ENCODE data around the gene ATG14.

Gene ATG14

DNA sequence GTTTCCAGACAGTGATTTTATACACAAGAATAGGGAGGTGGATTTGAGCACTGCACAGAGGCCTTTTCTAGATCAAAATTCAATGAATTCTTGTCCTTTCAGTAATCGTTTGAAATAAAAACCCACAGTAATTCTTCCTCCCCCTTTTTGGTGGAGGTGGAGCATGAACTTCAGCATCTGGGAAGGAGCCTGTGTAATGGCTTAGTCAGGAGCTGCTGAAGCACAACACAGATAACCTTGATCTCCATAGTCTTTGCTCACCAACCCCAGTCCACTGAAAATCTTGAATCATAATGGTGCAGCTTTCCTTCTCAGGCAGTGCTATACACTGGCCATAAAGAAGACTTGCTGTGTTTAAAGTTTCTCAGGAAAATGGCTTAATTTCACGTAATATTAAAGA is 35.2 kb upstream of the ATG14 start:
- Histone ChIP-seq H3K4me1 (ENCODE audit: control insufficient read depth, insufficient read depth, low read length) (peaks cover 2% of the 10 kb centered on the region), H3K9ac (ENCODE audit: low read length) (no peak overlapping the region), H3K36me3 (ENCODE audit: control insufficient read depth, insufficient read depth, low read length) (no peaks in the 10 kb centered on the region), H3K27me3 (ENCODE audit: control insufficient read depth, insufficient read depth, low read length) (no peaks in the 10 kb centered on the region), H3K4me3 (ENCODE audit: low read length) (no peak overlapping the region), H3K27ac (ENCODE audit: low read depth, low read length) (no peak overlapping the region)

- Histone ChIP-seq H3K27me3 (ENCODE audit: control insufficient read depth, insufficient read depth, low read length) (no peaks in the 10 kb centered on the region), H3K4me3 (ENCODE audit: low read length) (no peak overlapping the region), H3K36me3 (ENCODE audit: control insufficient read depth, insufficient read depth, low read length) (no peaks in the 10 kb centered on the region), H3K4me1 (ENCODE audit: control insufficient read depth, insufficient read depth, low read length) (peaks cover 2% of the 10 kb centered on the region), H3K9ac (ENCODE audit: low read length) (no peak overlapping the region), H3K27ac (ENCODE audit: low read depth, low read length) (no peak overlapping the region)
Observed at GRCh38 chr14:55446127-55446736, 34.6 kb upstream of the ATG14 start.

GRCh38 chr14:55441286-55441685 is 29.7 kb upstream of the ATG14 start:
- no peaks in the 10 kb centered on the region for H3K27me3 ChIP-seq (ENCODE audit: control insufficient read depth, insufficient read depth, low read length)
- no peaks in the 10 kb centered on the region for H3K4me1 ChIP-seq (ENCODE audit: control insufficient read depth, insufficient read depth, low read length)
- H3K4me3 ChIP-seq (ENCODE audit: low read length), result no peak overlapping the region
- H3K36me3 ChIP-seq (ENCODE audit: control insufficient read depth, insufficient read depth, low read length), result no peaks in the 10 kb centered on the region
- no peak overlapping the region for H3K27ac ChIP-seq (ENCODE audit: low read depth, low read length)
- H3K9ac ChIP-seq (ENCODE audit: low read length), result no peak overlapping the region

DNA sequence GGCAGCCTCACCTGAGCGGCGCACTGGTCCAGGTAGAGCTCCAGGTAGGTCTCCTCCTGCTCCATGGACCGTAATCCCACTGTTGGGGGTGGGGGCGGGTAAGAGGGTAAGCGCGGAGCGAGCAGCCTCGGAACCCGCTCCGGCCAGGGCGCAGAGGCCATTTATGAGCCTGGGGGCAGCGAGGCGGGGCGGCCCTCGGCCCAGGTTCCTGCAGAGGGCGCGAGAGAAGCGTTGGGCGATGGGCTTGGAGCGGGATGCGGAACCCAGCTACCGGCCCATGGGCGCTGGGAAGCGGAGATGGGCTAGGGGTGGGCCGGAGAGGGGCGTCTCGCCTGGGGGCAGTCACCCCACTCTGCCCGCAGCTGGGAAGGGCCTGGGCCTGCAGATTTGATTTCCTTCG is 28.8 kb upstream of the ATG14 start, which contains the start of gene TBPL2:
Gene TBPL2 (minus strand): TSS at position 232 of the 400 bp plus-strand sequence. CDS start 167 bp downstream, at position 65.
- no peaks in the 10 kb centered on the region for H3K4me1 ChIP-seq (ENCODE audit: control insufficient read depth, insufficient read depth, low read length)
- no peak within 1 kb of the TSS for H3K9ac ChIP-seq (ENCODE audit: low read length)
- no peak within 1 kb of the TSS for H3K27ac ChIP-seq (ENCODE audit: low read depth, low read length)
- no peaks in the 10 kb centered on the region for H3K36me3 ChIP-seq (ENCODE audit: control insufficient read depth, insufficient read depth, low read length)
- H3K27me3 ChIP-seq (ENCODE audit: control insufficient read depth, insufficient read depth, low read length), result no peaks in the 10 kb centered on the region
- H3K4me3 ChIP-seq (ENCODE audit: low read length), result no peak within 1 kb of the TSS

GRCh38 chr14:55438066-55438683 is 26.5 kb upstream of the ATG14 start:
- H3K36me3 ChIP-seq (ENCODE audit: control insufficient read depth, insufficient read depth, low read length), result no peaks in the 10 kb centered on the region
- H3K9ac ChIP-seq (ENCODE audit: low read length), result no peak overlapping the region
- no peaks in the 10 kb centered on the region for H3K4me1 ChIP-seq (ENCODE audit: control insufficient read depth, insufficient read depth, low read length)
- H3K4me3 ChIP-seq (ENCODE audit: low read length), result no peak overlapping the region
- no peaks in the 10 kb centered on the region for H3K27me3 ChIP-seq (ENCODE audit: control insufficient read depth, insufficient read depth, low read length)
- no peak overlapping the region for H3K27ac ChIP-seq (ENCODE audit: low read depth, low read length)

DNA sequence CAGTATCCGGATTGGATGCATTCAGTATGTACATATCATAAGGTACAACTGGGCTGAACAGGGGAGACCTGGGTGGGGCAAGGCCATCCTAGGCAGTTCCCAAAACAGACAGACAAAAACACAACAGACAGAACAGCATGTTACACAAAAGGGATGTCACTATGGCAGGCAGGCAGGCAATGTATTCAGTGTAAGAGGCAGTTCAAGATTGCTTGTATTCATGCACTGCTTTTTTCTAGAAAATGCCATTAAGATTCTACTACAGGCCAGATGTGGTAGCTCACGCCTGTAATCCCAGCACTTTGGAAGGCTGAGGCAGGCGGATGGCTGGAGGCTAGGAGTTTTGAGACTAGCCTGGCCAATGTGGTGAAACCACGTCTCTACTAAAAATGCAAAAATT is 25.3 kb upstream of the ATG14 start:
- Histone ChIP-seq H3K4me1 (ENCODE audit: control insufficient read depth, insufficient read depth, low read length) (no peaks in the 10 kb centered on the region), H3K9ac (ENCODE audit: low read length) (no peak overlapping the region), H3K27me3 (ENCODE audit: control insufficient read depth, insufficient read depth, low read length) (no peaks in the 10 kb centered on the region), H3K36me3 (ENCODE audit: control insufficient read depth, insufficient read depth, low read length) (no peaks in the 10 kb centered on the region), H3K4me3 (ENCODE audit: low read length) (no peak overlapping the region), H3K27ac (ENCODE audit: low read depth, low read length) (no peak overlapping the region)

- Histone ChIP-seq H3K4me3 (ENCODE audit: low read length) (no peak overlapping the region), H3K4me1 (ENCODE audit: control insufficient read depth, insufficient read depth, low read length) (no peaks in the 10 kb centered on the region), H3K27me3 (ENCODE audit: control insufficient read depth, insufficient read depth, low read length) (no peaks in the 10 kb centered on the region), H3K36me3 (ENCODE audit: control insufficient read depth, insufficient read depth, low read length) (no peaks in the 10 kb centered on the region), H3K9ac (ENCODE audit: low read length) (no peak overlapping the region), H3K27ac (ENCODE audit: low read depth, low read length) (no peak overlapping the region)
Observed at GRCh38 chr14:55436519-55436918, 24.9 kb upstream of the ATG14 start.

DNA sequence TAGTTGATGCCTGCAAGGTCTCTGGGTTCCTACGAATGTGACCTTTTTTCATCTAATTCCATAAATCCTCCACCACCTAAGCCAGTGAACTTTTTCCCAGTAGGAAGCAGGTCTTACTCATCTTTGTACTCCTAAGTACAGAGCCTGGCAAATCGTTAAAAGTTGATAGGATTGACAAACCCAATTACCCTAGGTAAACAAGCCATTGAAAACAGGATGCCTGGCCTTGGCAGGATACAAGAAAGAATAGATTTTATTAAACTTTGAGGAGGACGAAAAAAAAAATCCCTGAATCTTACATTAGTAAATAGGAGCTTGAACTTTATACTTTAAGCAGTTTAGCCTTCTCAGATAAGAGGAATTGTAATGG is 23.2 kb upstream of the ATG14 start:
- Histone ChIP-seq H3K36me3 (ENCODE audit: control insufficient read depth, insufficient read depth, low read length) (no peaks in the 10 kb centered on the region), H3K4me3 (ENCODE audit: low read length) (no peak overlapping the region), H3K9ac (ENCODE audit: low read length) (no peak overlapping the region), H3K27ac (ENCODE audit: low read depth, low read length) (no peak overlapping the region), H3K27me3 (ENCODE audit: control insufficient read depth, insufficient read depth, low read length) (no peaks in the 10 kb centered on the region), H3K4me1 (ENCODE audit: control insufficient read depth, insufficient read depth, low read length) (no peaks in the 10 kb centered on the region)

DNA sequence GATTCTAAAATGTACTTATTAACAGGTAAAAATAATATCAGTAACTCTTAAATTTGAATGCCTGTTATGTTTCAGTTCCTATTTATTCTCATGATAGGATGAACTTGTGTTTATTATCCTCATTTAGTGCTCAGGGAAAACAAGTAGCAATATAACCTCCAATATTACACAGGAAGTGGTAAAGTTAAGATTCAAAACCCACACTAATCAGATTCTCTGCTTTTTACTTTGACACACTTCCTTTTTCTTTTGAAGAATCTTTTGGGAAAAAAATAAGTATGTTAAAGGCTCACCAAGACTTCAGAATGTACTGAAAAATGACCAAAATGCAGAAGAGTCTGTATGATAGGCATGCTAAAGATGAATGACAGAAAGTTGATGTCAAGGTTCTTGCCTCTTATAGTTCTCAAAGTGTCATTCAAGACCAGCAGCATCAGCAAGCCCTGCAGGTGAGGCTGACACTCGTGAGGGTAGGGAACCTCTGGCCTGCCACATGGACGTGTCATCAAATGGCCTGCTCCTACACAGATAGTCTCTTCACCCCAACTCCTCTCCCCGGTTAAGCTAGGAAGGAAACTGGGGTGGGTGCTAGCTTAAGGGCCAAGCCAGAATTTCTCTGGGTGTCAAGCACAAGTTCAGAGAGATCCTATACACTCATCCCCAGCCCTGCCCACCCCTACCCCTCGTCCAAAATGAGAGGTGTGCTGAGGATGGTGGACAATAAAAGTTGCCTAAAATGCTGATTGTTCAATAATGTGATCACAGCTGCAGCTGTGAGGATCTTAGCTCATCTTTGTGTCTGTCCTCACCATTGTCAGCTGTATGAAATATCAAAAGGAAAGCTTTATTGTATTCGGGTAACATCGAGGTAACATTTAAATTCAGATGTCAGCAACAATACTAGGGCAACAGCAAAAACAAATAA is 22.5 kb upstream of the ATG14 start:
- Histone ChIP-seq H3K4me1 (ENCODE audit: control insufficient read depth, insufficient read depth, low read length) (no peaks in the 10 kb centered on the region), H3K36me3 (ENCODE audit: control insufficient read depth, insufficient read depth, low read length) (no peaks in the 10 kb centered on the region), H3K27ac (ENCODE audit: low read depth, low read length) (no peak overlapping the region), H3K27me3 (ENCODE audit: control insufficient read depth, insufficient read depth, low read length) (no peaks in the 10 kb centered on the region), H3K9ac (ENCODE audit: low read length) (no peak overlapping the region), H3K4me3 (ENCODE audit: low read length) (no peak overlapping the region)

DNA sequence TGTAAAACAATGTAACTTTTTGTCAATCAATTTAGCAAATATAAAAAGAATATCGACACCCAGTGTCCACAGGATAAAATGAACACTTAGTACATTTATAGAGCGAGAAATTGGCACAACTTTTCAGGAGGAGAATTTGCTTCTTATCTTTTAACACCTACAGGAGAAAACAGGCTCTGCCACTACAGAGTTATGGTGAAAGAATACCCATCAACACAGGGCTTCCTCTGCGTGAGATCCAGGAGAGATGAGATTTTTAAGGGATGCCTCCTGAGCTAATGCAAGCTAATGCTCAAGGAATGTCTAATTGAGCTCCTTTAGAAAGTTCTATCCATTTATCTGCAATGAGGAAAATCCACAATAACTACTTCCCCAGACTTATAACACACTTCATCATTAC is 21.0 kb upstream of the ATG14 start:
- H3K4me1 ChIP-seq (ENCODE audit: control insufficient read depth, insufficient read depth, low read length), result no peaks in the 10 kb centered on the region
- H3K9ac ChIP-seq (ENCODE audit: low read length), result no peak overlapping the region
- H3K4me3 ChIP-seq (ENCODE audit: low read length), result no peak overlapping the region
- no peaks in the 10 kb centered on the region for H3K36me3 ChIP-seq (ENCODE audit: control insufficient read depth, insufficient read depth, low read length)
- no peaks in the 10 kb centered on the region for H3K27me3 ChIP-seq (ENCODE audit: control insufficient read depth, insufficient read depth, low read length)
- H3K27ac ChIP-seq (ENCODE audit: low read depth, low read length), result no peak overlapping the region

GRCh38 chr14:55430024-55430690 is 18.5 kb upstream of the ATG14 start:
- Histone ChIP-seq H3K27ac (ENCODE audit: low read depth, low read length) (no peak overlapping the region), H3K4me1 (ENCODE audit: control insufficient read depth, insufficient read depth, low read length) (no peaks in the 10 kb centered on the region), H3K9ac (ENCODE audit: low read length) (no peak overlapping the region), H3K36me3 (ENCODE audit: control insufficient read depth, insufficient read depth, low read length) (no peaks in the 10 kb centered on the region), H3K27me3 (ENCODE audit: control insufficient read depth, insufficient read depth, low read length) (no peaks in the 10 kb centered on the region), H3K4me3 (ENCODE audit: low read length) (no peak overlapping the region)

DNA sequence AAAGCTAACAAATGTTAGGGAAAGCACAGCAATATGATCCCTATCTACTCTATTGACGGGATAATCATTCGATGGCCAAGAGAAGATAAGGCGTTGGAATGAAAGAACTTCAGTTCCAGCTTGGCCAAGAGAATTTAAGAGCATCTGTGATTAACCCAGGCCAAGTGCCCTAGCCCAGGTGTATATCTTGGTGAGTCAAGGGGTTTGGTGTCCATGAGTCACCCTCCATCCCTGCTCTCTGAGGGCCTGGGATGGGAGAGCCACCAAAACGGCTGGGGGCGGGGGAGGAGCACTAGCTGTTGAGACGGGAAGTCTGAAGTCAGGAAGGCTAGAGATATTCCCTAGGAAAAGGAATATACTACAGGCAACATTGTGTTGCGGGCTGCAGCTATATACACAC is 15.8 kb upstream of the ATG14 start:
- Histone ChIP-seq H3K27ac (ENCODE audit: low read depth, low read length) (no peak overlapping the region), H3K36me3 (ENCODE audit: control insufficient read depth, insufficient read depth, low read length) (no peaks in the 10 kb centered on the region), H3K27me3 (ENCODE audit: control insufficient read depth, insufficient read depth, low read length) (no peaks in the 10 kb centered on the region), H3K4me1 (ENCODE audit: control insufficient read depth, insufficient read depth, low read length) (no peaks in the 10 kb centered on the region), H3K4me3 (ENCODE audit: low read length) (no peak overlapping the region), H3K9ac (ENCODE audit: low read length) (no peak overlapping the region)
